ENCODE results near the gene BIRC6.

GRCh38 chr2:32330136-32330535 is 26.7 kb upstream of the BIRC6 start:
- TF ChIP-seq CTCF (IDR thresholded peaks at IDR 0.05), result no peak
- TF ChIP-seq POLR2A (IDR thresholded peaks at IDR 0.05), result no peak

All from testis (tissue), 2 donors.